HepG2 (cell line): ENCODE measurements around the gene ACSF3. TPM values are rescaled to one million over a fixed set of nuclear protein-coding genes. Genes with fewer than 3 reads are reported as not detected.

Experiments used
- AGO2 ChIP-seq: fragments of 200-400 bp; formaldehyde crosslinking; optimal IDR thresholded peaks from 2 replicates; pipeline ENCODE3; 2017; ENCODE audit warnings: mild to moderate bottlenecking, low read depth, low read length, moderate library complexity
- HNRNPLL ChIP-seq: fragments of 200-400 bp; formaldehyde crosslinking; IDR thresholded peaks from 2 replicates; pipeline ENCODE4 v1.6.1; 2017; ENCODE audit warnings: mild to moderate bottlenecking, low read depth, low read length; ENCODE audit not compliant: poor library complexity, severe bottlenecking
- NFE2L2 ChIP-seq: fragments of 150-350 bp; IDR thresholded peaks from 2 replicates; pipeline ENCODE4 v1.6.1; 2014; ENCODE audit warnings: low read length
- NRL ChIP-seq: sonication (generic); formaldehyde crosslinking; IDR thresholded peaks from 2 replicates; pipeline ENCODE4 v1.5.0; 2020; ENCODE audit warnings: missing genetic modification reagents, mild to moderate bottlenecking, moderate library complexity, borderline replicate concordance
- PLRG1 ChIP-seq: fragments of 450-650 bp; conservative IDR thresholded peaks from 2 replicates; pipeline ENCODE4 v1.6.1; 2016
- RCOR2 ChIP-seq: IDR thresholded peaks from 2 replicates; pipeline ENCODE4 v1.6.1; 2016; ENCODE audit warnings: missing biosample characterization, missing genetic modification reagents
- RERE ChIP-seq: IDR thresholded peaks from 2 replicates; pipeline ENCODE4 v1.6.1; 2016; ENCODE audit warnings: low read depth, missing genetic modification reagents, missing compliant biosample characterization
- SAP130 ChIP-seq: IDR thresholded peaks from 2 replicates; pipeline ENCODE4 v1.6.1; 2016; ENCODE audit warnings: low read depth
- TERF1 ChIP-seq: sonication (generic); formaldehyde crosslinking; IDR thresholded peaks from 2 replicates; pipeline ENCODE4 v1.8.0; 2022; ENCODE audit warnings: mild to moderate bottlenecking, missing genetic modification reagents, moderate library complexity
- ZBTB7B ChIP-seq: sonication (generic); formaldehyde crosslinking; IDR thresholded peaks from 2 replicates; pipeline ENCODE4 v1.4.0; 2020; ENCODE audit warnings: missing genetic modification reagents
- ZC3H4 ChIP-seq: sonication (generic); formaldehyde crosslinking; IDR thresholded peaks from 2 replicates; pipeline ENCODE4 v1.4.0; 2020; ENCODE audit warnings: missing genetic modification reagents, borderline replicate concordance
- ZNF263 ChIP-seq: sonication (generic); formaldehyde crosslinking; IDR thresholded peaks from 2 replicates; pipeline ENCODE4 v1.4.0; 2020; ENCODE audit warnings: missing genetic modification reagents
- ZNF329 ChIP-seq: sonication (generic); formaldehyde crosslinking; IDR thresholded peaks from 2 replicates; pipeline ENCODE4 v1.9.0; 2021; ENCODE audit warnings: low read depth, mild to moderate bottlenecking, missing genetic modification reagents
- ZNF563 ChIP-seq: sonication (generic); formaldehyde crosslinking; IDR thresholded peaks from 2 replicates; pipeline ENCODE4 v1.8.0; 2022; ENCODE audit warnings: mild to moderate bottlenecking, moderate library complexity, missing genetic modification reagents
- ZNF616 ChIP-seq: sonication (generic); formaldehyde crosslinking; IDR thresholded peaks from 2 replicates; pipeline ENCODE4 v1.5.0; 2020; ENCODE audit warnings: low read depth, mild to moderate bottlenecking, missing genetic modification reagents
- ZNF850 ChIP-seq: sonication (generic); formaldehyde crosslinking; conservative IDR thresholded peaks from 2 replicates; pipeline ENCODE4 v1.9.0; 2021; ENCODE audit warnings: mild to moderate bottlenecking, missing genetic modification reagents
- ZNF891 ChIP-seq: sonication (generic); formaldehyde crosslinking; IDR thresholded peaks from 2 replicates; pipeline ENCODE4 v1.5.0; 2020; ENCODE audit warnings: mild to moderate bottlenecking, missing genetic modification reagents
- polyA plus RNA-seq, 8 experiments: library from polyadenylated mRNA; depleted of rRNA in 3 of 8; stranded (reverse) in 7 of 8; unstranded in 1 of 8; fragments of >200 nt; fragmentation: Illumina TruSeq in 4 of 8; extraction: Trizol in 4 of 8; gene quantifications; 2 replicates each; pipeline versions ENCODE4 v1.2.1 to v1.2.3, GENCODE V29; 2011 to 2016; ENCODE audit warnings: low read depth in 4 of 8, missing spikeins in 1 of 8, mixed read lengths in 1 of 8; ENCODE audit not compliant: insufficient read depth in 1 of 8
- total RNA-seq, 5 experiments: library from RNA; depleted of rRNA; stranded (reverse); fragments of >200 nt; fragmentation: Illumina TruSeq; extraction: Trizol; gene quantifications; 2 replicates each; pipeline ENCODE4 v1.2.3, GENCODE V29; 2016; ENCODE audit warnings: low read depth in 1 of 5
- TF ChIP-seq, protein P1 (sequence below): sonication (generic); formaldehyde crosslinking; IDR thresholded peaks from 2 replicates; pipeline ENCODE4 v1.5.1; 2020; ENCODE audit warnings: missing genetic modification reagents, mild to moderate bottlenecking, borderline replicate concordance
- TF ChIP-seq, protein P2 (sequence below): sonication (generic); formaldehyde crosslinking; IDR thresholded peaks from 2 replicates; pipeline ENCODE4 v1.8.0; 2022; ENCODE audit warnings: mild to moderate bottlenecking, missing genetic modification reagents, moderate library complexity
- TF ChIP-seq, protein P3 (sequence below): sonication (generic); formaldehyde crosslinking; IDR thresholded peaks from 2 replicates; pipeline ENCODE4 v1.9.0; 2021; ENCODE audit warnings: missing genetic modification reagents, borderline replicate concordance

ACSF3 gene
- total and polyA plus RNA-seq, 2 of the 13 experiments (the other 11 are each of a cell fraction or from before 2014, with no cell fraction given): 14.9 to 30.6 TPM

- TF ChIP-seq RERE (no peak), PLRG1 (no peak), NRL (peak; percentile 44; the same call in 1 of the 2 replicates), ZNF616 (no peak), HNRNPLL (no peak), ZNF891 (0 out of 2 replicates have a peak, but pooled peaks have one; percentile 21), ZBTB7B (no peak), ZNF563 (CRISPR knock-in tag) (no peak), ZNF850 (no peak), ZNF329 (CRISPR knock-in tag) (no peak), SAP130 (0 out of 2 replicates have a peak, but pooled peaks have one; percentile 19), AGO2 (no peak), ZNF263 (CRISPR knock-in tag) (peak; percentile 74), RCOR2 (CRISPR knock-in tag) (no peak), ZC3H4 (no peak), NFE2L2 (no peak), TERF1 (CRISPR knock-in tag) (no peak)
- TF ChIP-seq, protein P1, sequence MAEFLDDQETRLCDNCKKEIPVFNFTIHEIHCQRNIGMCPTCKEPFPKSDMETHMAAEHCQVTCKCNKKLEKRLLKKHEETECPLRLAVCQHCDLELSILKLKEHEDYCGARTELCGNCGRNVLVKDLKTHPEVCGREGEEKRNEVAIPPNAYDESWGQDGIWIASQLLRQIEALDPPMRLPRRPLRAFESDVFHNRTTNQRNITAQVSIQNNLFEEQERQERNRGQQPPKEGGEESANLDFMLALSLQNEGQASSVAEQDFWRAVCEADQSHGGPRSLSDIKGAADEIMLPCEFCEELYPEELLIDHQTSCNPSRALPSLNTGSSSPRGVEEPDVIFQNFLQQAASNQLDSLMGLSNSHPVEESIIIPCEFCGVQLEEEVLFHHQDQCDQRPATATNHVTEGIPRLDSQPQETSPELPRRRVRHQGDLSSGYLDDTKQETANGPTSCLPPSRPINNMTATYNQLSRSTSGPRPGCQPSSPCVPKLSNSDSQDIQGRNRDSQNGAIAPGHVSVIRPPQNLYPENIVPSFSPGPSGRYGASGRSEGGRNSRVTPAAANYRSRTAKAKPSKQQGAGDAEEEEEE (CRISPR knock-in tag): no peak
- TF ChIP-seq, protein P2, sequence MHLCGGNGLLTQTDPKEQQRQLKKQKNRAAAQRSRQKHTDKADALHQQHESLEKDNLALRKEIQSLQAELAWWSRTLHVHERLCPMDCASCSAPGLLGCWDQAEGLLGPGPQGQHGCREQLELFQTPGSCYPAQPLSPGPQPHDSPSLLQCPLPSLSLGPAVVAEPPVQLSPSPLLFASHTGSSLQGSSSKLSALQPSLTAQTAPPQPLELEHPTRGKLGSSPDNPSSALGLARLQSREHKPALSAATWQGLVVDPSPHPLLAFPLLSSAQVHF (CRISPR knock-in tag): no peak
- TF ChIP-seq, protein P3, sequence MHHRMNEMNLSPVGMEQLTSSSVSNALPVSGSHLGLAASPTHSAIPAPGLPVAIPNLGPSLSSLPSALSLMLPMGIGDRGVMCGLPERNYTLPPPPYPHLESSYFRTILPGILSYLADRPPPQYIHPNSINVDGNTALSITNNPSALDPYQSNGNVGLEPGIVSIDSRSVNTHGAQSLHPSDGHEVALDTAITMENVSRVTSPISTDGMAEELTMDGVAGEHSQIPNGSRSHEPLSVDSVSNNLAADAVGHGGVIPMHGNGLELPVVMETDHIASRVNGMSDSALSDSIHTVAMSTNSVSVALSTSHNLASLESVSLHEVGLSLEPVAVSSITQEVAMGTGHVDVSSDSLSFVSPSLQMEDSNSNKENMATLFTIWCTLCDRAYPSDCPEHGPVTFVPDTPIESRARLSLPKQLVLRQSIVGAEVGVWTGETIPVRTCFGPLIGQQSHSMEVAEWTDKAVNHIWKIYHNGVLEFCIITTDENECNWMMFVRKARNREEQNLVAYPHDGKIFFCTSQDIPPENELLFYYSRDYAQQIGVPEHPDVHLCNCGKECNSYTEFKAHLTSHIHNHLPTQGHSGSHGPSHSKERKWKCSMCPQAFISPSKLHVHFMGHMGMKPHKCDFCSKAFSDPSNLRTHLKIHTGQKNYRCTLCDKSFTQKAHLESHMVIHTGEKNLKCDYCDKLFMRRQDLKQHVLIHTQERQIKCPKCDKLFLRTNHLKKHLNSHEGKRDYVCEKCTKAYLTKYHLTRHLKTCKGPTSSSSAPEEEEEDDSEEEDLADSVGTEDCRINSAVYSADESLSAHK (CRISPR knock-in tag): no peak
Measured at GRCh38 chr16:89183463-89183862, 89.8 kb downstream of the ACSF3 start (continued).
